GM12873 (cell line): ENCODE data around the gene NPTX1.

Source experiments
- TF ChIP-seq, protein P1 (sequence below): IDR thresholded peaks from 2 replicates; pipeline ENCODE4 v1.5.1; 2012; ENCODE audit warnings: low read depth, mild to moderate bottlenecking, moderate library complexity, low read length, control low read depth; ENCODE audit not compliant: insufficient read depth; ENCODE audit errors: missing control alignments

NPTX1 gene

DNA sequence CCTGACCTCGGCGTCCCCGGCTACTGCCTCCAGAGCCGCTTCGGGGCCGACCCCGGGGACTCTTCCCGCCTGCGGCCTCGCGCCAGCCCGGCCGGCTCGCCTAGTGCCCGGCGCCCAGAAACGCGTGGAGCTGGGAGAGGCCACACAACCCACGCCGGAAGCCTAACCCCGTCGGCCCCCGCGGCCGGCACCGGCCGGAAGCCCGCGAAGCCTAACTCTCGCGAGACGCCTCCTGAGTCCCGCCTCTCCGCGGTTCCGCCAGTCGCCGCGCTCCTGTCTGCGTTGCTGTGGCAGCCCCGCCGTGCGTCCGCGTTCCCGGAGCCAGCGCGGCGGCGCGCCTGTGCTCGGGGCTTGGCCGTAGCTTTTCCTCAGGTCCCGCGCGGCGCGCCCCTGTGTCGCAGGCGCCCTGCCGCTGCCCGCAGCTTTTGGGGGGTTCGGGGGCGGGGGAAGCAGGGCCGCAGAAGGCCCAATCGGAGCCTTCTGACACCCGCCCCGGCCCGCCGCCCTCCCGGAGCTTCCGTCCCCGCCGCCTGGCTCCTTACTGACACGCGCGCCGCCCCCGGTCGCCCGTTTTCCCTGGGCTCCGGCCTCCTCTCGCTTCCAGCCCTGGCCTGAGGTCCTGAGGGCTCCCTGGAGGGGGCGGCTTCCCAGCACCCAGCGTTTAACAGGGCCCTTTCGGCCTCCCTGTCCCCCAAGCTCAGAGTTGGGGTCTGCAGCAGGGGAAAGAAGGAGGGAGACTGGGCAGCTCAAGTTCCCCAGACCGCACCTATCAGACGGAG lies 21.7 kb downstream of the NPTX1 start:
- TF ChIP-seq, protein P1, sequence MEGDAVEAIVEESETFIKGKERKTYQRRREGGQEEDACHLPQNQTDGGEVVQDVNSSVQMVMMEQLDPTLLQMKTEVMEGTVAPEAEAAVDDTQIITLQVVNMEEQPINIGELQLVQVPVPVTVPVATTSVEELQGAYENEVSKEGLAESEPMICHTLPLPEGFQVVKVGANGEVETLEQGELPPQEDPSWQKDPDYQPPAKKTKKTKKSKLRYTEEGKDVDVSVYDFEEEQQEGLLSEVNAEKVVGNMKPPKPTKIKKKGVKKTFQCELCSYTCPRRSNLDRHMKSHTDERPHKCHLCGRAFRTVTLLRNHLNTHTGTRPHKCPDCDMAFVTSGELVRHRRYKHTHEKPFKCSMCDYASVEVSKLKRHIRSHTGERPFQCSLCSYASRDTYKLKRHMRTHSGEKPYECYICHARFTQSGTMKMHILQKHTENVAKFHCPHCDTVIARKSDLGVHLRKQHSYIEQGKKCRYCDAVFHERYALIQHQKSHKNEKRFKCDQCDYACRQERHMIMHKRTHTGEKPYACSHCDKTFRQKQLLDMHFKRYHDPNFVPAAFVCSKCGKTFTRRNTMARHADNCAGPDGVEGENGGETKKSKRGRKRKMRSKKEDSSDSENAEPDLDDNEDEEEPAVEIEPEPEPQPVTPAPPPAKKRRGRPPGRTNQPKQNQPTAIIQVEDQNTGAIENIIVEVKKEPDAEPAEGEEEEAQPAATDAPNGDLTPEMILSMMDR = no peak

DNA sequence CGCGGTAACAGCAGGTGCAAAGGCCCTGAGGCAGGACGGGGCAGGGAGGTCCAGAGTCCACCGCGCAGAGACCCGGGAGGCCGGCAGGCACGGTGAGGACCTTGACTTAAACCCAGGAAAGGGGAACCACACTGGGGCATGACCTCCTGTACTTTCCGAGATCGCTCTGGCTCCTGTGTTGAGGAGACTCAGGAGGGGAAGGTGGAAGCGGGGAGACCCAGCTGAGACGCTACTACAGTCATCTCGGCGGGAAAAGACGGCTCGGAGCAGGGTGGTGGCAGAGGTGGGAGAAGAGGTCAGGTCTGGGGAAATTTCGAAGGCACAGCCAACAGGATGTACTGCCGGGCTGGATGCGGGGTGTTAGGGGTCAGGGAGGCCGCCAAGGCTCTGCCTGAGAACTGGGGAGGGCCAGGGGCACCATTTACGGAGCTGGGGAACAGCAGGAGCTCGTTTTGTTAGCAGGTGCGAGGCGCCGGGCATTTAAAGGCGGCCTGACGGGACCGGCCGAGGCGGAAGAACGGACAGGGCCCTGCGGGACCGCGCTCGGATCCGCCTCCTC lies 22.3 kb downstream of the NPTX1 start:
- TF ChIP-seq, protein P1 = no peak

DNA sequence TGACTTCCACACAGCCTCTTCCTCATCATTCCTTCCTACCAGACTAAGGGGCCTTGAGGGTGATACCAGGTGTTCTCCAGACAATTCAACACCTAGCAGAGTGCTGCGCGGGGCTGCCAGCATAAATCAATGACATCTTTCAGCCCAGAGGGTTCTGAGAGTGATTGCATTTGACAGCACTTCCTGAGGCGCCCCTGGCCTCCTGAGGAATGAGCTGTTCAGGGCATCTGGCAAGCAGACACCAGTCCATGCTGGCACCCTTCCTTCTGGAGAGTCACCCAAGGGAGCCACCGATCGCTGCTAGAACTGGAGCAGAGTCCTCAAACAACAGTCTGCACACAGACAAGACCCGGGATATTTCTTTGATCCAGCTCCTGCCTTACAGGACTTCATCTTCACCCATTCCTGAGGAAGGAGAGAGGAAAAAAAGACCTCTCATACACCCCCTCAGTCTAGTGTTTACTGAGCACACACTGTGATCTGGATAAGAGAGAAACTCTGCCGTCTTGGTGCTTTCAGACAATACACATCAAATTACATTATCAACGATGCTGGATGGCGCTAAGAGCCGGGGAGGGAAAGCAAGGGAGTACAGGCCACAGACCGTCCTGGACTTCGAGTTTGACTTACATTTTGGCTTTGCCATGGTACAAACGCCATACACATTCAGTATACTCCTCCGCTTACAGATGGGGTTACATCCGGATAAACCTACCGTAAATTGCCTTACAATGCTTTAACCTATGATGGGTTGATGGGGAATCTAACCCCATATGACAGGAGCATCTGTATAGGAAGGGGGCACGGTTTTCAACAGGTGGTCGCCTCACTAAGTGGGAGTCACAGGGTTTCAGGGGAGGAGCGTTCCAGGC lies 23.0 kb downstream of the NPTX1 start:
- TF ChIP-seq, protein P1 = no peak

DNA sequence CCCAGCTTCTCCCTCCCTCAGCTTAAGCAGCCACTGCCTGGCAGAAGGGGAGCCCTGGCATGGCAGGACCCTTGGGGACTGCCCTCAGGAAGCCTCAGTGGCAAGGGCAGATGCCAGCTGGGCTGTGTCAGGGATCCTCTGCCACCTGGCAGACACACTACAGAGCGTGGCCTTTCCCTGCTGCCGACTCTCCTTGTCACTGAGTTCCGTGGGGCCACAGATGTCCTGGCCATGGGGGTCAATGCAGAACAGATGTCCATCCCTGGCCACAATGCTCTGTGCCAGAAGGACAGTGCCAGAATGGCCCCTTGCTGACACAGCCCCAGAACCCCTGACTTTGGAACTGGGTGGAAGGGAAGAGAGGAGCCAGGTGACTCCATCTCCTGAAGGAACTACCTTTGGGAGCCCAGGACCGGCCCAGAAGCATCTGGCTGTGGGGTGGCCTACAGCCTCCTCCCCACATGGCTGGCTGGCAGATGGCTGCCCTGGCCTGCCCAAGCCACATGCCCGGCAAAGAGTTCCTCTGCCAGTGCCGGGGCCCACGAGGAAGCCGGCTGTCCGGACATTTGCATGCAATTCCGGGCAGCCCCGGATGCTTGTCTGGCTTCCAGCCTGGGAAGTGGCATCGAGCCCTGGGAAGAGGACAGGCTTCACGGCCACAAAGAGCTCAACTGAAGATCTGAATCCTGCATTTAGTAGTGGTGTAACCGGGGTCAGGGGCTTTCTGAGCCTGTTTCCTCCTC lies 24.1 kb downstream of the NPTX1 start:
- TF ChIP-seq, protein P1 = no peak

DNA sequence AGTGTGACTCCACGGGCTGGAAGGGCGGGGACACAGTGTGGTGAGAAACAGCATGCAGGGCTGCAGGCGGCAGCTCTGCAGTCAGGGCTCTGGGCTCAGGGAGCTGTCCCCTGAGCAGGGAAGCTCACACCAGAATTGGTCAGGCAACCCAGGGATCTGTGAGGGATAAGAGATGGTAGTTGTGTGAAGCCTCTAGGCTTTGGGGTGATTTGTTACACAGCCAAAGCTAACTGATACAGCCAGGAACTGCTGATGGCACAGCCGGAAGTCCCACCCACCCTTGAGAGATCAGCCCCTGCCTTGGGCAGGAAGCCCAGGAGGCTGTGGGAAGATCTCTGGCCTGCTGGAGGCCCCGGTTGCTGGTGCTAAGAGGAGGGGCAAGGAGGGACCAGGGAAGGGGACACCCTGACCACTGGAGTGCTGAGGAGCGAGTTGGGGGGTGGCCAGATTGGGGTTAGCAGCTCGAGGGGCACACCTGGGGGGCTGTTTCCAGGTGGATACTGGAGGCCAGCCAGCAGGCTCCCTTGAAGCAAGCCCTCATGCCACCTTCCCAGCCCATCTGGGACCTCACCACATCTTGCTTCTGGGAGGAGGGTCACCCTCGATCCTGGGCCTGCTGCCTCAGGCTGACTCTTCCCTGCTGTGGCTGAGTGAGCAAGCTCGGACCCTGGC lies 25.2 kb downstream of the NPTX1 start:
- TF ChIP-seq, protein P1 = no peak

DNA sequence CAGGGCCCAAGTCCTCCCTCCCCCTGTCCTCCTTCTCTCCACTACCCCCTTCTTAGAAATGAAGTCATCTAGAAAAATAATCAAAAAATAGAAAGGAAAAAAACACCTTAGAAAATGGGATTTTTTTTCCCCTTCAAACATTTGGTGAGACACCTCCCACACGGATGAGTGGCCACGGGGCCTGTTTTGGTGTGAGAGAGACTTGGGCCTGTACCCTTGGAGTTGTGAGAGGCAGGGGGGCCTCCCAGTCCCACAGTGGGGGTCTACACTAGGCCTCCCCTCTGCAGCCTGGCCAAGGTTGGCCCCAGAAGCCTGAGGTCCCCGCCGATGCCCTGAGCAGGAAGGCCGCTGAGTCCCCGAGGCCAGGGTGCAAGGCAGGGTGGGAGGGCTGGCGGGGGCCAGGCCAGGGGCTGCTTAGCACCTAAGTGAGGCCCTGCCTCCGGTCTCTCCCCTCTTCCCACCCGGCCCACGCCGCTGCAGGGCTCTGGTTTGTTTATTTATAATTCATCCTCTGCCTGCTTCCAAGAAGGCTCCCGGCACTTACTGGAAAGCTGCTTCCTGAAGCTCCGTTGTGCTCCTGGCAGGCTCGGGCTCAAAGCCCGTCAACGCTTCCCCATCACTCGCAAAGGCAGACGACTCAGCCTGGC lies 26.4 kb downstream of the NPTX1 start:
- TF ChIP-seq, protein P1 = no peak
